Glutamatergic neuron (in vitro differentiated cells): ENCODE results near the gene CBX8. TPM values are rescaled to one million over a fixed set of nuclear protein-coding genes. Genes with fewer than 3 reads are reported as not detected.

Source experiments
- DNase-seq: peaks from one replicate; pipeline ENCODE4 v3.0.0; 2022
- H3K27ac Mint-ChIP-seq: one replicate; pipeline ENCODE4 v1.8.0; 2020; ENCODE audit warnings: mild to moderate bottlenecking, mixed read lengths, inconsistent platforms; ENCODE audit not compliant: unreplicated experiment
- H3K27me3 Mint-ChIP-seq: one replicate; pipeline ENCODE4 v1.8.0; 2020; ENCODE audit warnings: mild to moderate bottlenecking, moderate library complexity, mixed read lengths, inconsistent platforms; ENCODE audit not compliant: unreplicated experiment
- H3K36me3 Mint-ChIP-seq: one replicate; pipeline ENCODE4 v1.8.0; 2020; ENCODE audit warnings: mild to moderate bottlenecking, mixed read lengths, inconsistent platforms; ENCODE audit not compliant: unreplicated experiment
- H3K4me1 Mint-ChIP-seq: one replicate; pipeline ENCODE4 v1.8.0; 2020; ENCODE audit warnings: mild to moderate bottlenecking, low read depth, mixed read lengths, inconsistent platforms; ENCODE audit not compliant: unreplicated experiment
- H3K4me3 Mint-ChIP-seq: one replicate; pipeline ENCODE4 v1.8.0; 2020; ENCODE audit warnings: mild to moderate bottlenecking, mixed read lengths, inconsistent platforms; ENCODE audit not compliant: unreplicated experiment
- H3K9me3 Mint-ChIP-seq: one replicate; pipeline ENCODE4 v1.8.0; 2020; ENCODE audit warnings: mild to moderate bottlenecking, moderate library complexity, mixed read lengths, inconsistent platforms; ENCODE audit not compliant: unreplicated experiment
- CTCF ChIP-seq: fragments of 200-600 bp; sonication (generic); IDR thresholded peaks from one replicate; pipeline ENCODE4 v1.5.0; 2021; ENCODE audit not compliant: partially characterized antibody, unreplicated experiment
- total RNA-seq: library from RNA; stranded (reverse); fragmentation: NEBNext Ultra II Directional; extraction: Animal tissue kit (Norgen Biotek cat#: 25700); gene quantifications from one replicate; pipeline ENCODE4 v1.2.1, GENCODE V29; 2021; ENCODE audit not compliant: unreplicated experiment

CBX8 gene
- total RNA-seq, 1 donor from 2014 or later, result 13.8 TPM

- H3K27me3 Mint-ChIP-seq, result peaks cover 41% of the 10 kb centered on the region
- TF ChIP-seq CTCF, result no peak
- no peak for DNase-seq
- H3K36me3 Mint-ChIP-seq, result peaks cover 18% of the 10 kb centered on the region
- H3K27ac Mint-ChIP-seq, result no peak overlapping the region
- peaks cover 2% of the 10 kb centered on the region for H3K4me1 Mint-ChIP-seq
- peaks cover 7% of the 10 kb centered on the region for H3K9me3 Mint-ChIP-seq
- no peak overlapping the region for H3K4me3 Mint-ChIP-seq
Measured at GRCh38 chr17:79822583-79823124, 25.8 kb upstream of the CBX8 start.

- Mint-ChIP-seq H3K36me3 (peaks cover 18% of the 10 kb centered on the region), H3K9me3 (peaks cover 9% of the 10 kb centered on the region), H3K27ac (no peak overlapping the region), H3K27me3 (peaks cover 42% of the 10 kb centered on the region), H3K4me3 (no peak overlapping the region), H3K4me1 (peaks cover 2% of the 10 kb centered on the region)
- no peak for DNase-seq
- no peak for TF ChIP-seq CTCF
Measured at GRCh38 chr17:79821331-79822095, 24.6 kb upstream of the CBX8 start.

- TF ChIP-seq CTCF, result no peak
- Mint-ChIP-seq H3K27me3 (peaks cover 42% of the 10 kb centered on the region), H3K4me1 (peaks cover 2% of the 10 kb centered on the region), H3K4me3 (no peak overlapping the region), H3K36me3 (peaks cover 18% of the 10 kb centered on the region), H3K27ac (no peak overlapping the region), H3K9me3 (peaks cover 9% of the 10 kb centered on the region)
- no peak for DNase-seq
Measured at GRCh38 chr17:79820959-79821330, 24.1 kb upstream of the CBX8 start.

GRCh38 chr17:79819534-79820276 lies 22.8 kb upstream of the CBX8 start:
- Mint-ChIP-seq H3K27me3 (peaks cover 42% of the 10 kb centered on the region), H3K9me3 (peaks cover 9% of the 10 kb centered on the region), H3K4me1 (peaks cover 2% of the 10 kb centered on the region), H3K27ac (no peak overlapping the region), H3K36me3 (peaks cover 18% of the 10 kb centered on the region), H3K4me3 (no peak overlapping the region)
- no peak for TF ChIP-seq CTCF
- no peak for DNase-seq

DNA sequence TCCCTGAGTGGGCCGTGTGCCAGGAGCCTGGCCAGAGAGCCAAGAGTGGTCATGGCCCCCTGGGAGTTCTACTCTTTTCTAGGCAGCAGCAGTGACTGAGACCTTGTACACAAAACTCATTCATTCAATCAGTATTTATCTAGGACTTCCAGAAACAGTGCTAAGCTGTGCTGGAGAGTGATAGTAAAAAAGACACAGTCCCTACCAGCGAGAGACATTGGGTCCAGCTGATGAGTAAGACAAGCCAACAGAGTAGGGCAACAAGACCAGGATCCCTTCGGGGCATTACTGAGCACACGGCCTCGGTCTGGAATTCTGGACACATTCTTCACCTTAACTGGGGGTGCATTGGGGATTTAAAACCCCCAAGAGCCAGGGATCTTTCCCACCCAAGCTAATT lies 22.2 kb upstream of the CBX8 start:
- H3K4me1 Mint-ChIP-seq, result peaks cover 6% of the 10 kb centered on the region
- no peak for TF ChIP-seq CTCF
- peaks cover 12% of the 10 kb centered on the region for H3K36me3 Mint-ChIP-seq
- peaks cover 9% of the 10 kb centered on the region for H3K9me3 Mint-ChIP-seq
- H3K27me3 Mint-ChIP-seq, result peaks cover 43% of the 10 kb centered on the region
- no peak for DNase-seq
- no peak overlapping the region for H3K4me3 Mint-ChIP-seq
- H3K27ac Mint-ChIP-seq, result no peak overlapping the region
